ENCODE measurements around the gene FRRS1.
"Not testable (repeated sequence)": the region's sequence is repeated elsewhere in the genome, so short reads cannot be mapped to it uniquely, and the experiment has no call there.

Gene FRRS1

GRCh38 chr1:99759518-99760160 is 6.8 kb downstream of the FRRS1 start:
- Mint-ChIP-seq H3K36me3 (ENCODE audit: insufficient read depth) (no peaks in the 10 kb centered on the region), H3K9me3 (no peaks in the 10 kb centered on the region), H3K4me3 (no peak overlapping the region), H3K27ac (ENCODE audit: low read depth) (no peak overlapping the region), H3K4me1 (no peaks in the 10 kb centered on the region), H3K27me3 (no peaks in the 10 kb centered on the region)
- DNase-seq (ENCODE audit: low spot score in 2 of 2): no peak
- no peak for ATAC-seq (replicated peaks; ENCODE audit: extremely low read depth, poor library complexity, severe bottlenecking)

GRCh38 chr1:99758686-99759517 is 7.5 kb downstream of the FRRS1 start:
- not testable (repeated sequence) for ATAC-seq (replicated peaks; ENCODE audit: extremely low read depth, poor library complexity, severe bottlenecking); H3K27me3 Mint-ChIP-seq; DNase-seq (ENCODE audit: low spot score in 2 of 2); H3K4me3 Mint-ChIP-seq; H3K36me3 Mint-ChIP-seq (ENCODE audit: insufficient read depth); H3K4me1 Mint-ChIP-seq; H3K27ac Mint-ChIP-seq (ENCODE audit: low read depth); H3K9me3 Mint-ChIP-seq

GRCh38 chr1:99758073-99758511 is 8.3 kb downstream of the FRRS1 start:
- no peaks in the 10 kb centered on the region for H3K9me3 Mint-ChIP-seq
- no peaks in the 10 kb centered on the region for H3K27me3 Mint-ChIP-seq
- ATAC-seq (replicated peaks; ENCODE audit: extremely low read depth, poor library complexity, severe bottlenecking) (no peak), DNase-seq (ENCODE audit: low spot score in 2 of 2) (no peak)
- no peaks in the 10 kb centered on the region for H3K36me3 Mint-ChIP-seq (ENCODE audit: insufficient read depth)
- no peaks in the 10 kb centered on the region for H3K4me1 Mint-ChIP-seq
- H3K27ac Mint-ChIP-seq (ENCODE audit: low read depth): no peak overlapping the region
- H3K4me3 Mint-ChIP-seq: no peak overlapping the region

- no peak for ATAC-seq (replicated peaks; ENCODE audit: extremely low read depth, poor library complexity, severe bottlenecking)
- Mint-ChIP-seq H3K4me1 (no peaks in the 10 kb centered on the region), H3K27me3 (no peaks in the 10 kb centered on the region), H3K4me3 (no peak overlapping the region), H3K36me3 (ENCODE audit: insufficient read depth) (no peaks in the 10 kb centered on the region), H3K27ac (ENCODE audit: low read depth) (no peak overlapping the region), H3K9me3 (no peaks in the 10 kb centered on the region)
- no peak for DNase-seq (ENCODE audit: low spot score in 2 of 2)
Observed at GRCh38 chr1:99756598-99756997, 9.8 kb downstream of the FRRS1 start.

GRCh38 chr1:99755664-99756063 is 10.8 kb downstream of the FRRS1 start:
- no peak overlapping the region for H3K4me3 Mint-ChIP-seq
- ATAC-seq (replicated peaks; ENCODE audit: extremely low read depth, poor library complexity, severe bottlenecking): no peak
- no peaks in the 10 kb centered on the region for H3K9me3 Mint-ChIP-seq
- no peaks in the 10 kb centered on the region for H3K4me1 Mint-ChIP-seq
- no peak overlapping the region for H3K27ac Mint-ChIP-seq (ENCODE audit: low read depth)
- H3K36me3 Mint-ChIP-seq (ENCODE audit: insufficient read depth): no peaks in the 10 kb centered on the region
- no peaks in the 10 kb centered on the region for H3K27me3 Mint-ChIP-seq
- DNase-seq (ENCODE audit: low spot score in 2 of 2): no peak

- H3K27me3 Mint-ChIP-seq: no peaks in the 10 kb centered on the region
- no peak for ATAC-seq (replicated peaks; ENCODE audit: extremely low read depth, poor library complexity, severe bottlenecking)
Observed at GRCh38 chr1:99754697-99755096, 11.7 kb downstream of the FRRS1 start.

GRCh38 chr1:99754055-99754626 is 12.3 kb downstream of the FRRS1 start:
- Mint-ChIP-seq H3K27ac (ENCODE audit: low read depth) (no peak overlapping the region), H3K9me3 (no peaks in the 10 kb centered on the region), H3K27me3 (no peaks in the 10 kb centered on the region), H3K4me3 (no peak overlapping the region), H3K4me1 (no peaks in the 10 kb centered on the region), H3K36me3 (ENCODE audit: insufficient read depth) (no peaks in the 10 kb centered on the region)
- ATAC-seq (replicated peaks; ENCODE audit: extremely low read depth, poor library complexity, severe bottlenecking) (no peak), DNase-seq (ENCODE audit: low spot score in 2 of 2) (no peak)

More at GRCh38 chr1:99754697-99755096, 11.7 kb downstream of the FRRS1 start:
- Mint-ChIP-seq H3K36me3 (ENCODE audit: insufficient read depth) (no peaks in the 10 kb centered on the region), H3K4me1 (no peaks in the 10 kb centered on the region), H3K27ac (ENCODE audit: low read depth) (no peak overlapping the region), H3K9me3 (no peaks in the 10 kb centered on the region), H3K4me3 (no peak overlapping the region)
- no peak for DNase-seq (ENCODE audit: low spot score in 2 of 2)

GRCh38 chr1:99751877-99752504 is 14.4 kb downstream of the FRRS1 start:
- ATAC-seq (replicated peaks; ENCODE audit: extremely low read depth, poor library complexity, severe bottlenecking) (no peak), DNase-seq (ENCODE audit: low spot score in 2 of 2) (no peak)
- Mint-ChIP-seq H3K36me3 (ENCODE audit: insufficient read depth) (no peaks in the 10 kb centered on the region), H3K9me3 (no peaks in the 10 kb centered on the region), H3K4me3 (no peak overlapping the region), H3K27me3 (no peaks in the 10 kb centered on the region), H3K4me1 (no peaks in the 10 kb centered on the region), H3K27ac (ENCODE audit: low read depth) (no peak overlapping the region)

- Mint-ChIP-seq H3K27ac (ENCODE audit: low read depth) (no peak overlapping the region), H3K9me3 (no peaks in the 10 kb centered on the region), H3K36me3 (ENCODE audit: insufficient read depth) (no peaks in the 10 kb centered on the region), H3K4me3 (no peak overlapping the region), H3K27me3 (no peaks in the 10 kb centered on the region), H3K4me1 (no peaks in the 10 kb centered on the region)
- DNase-seq (ENCODE audit: low spot score in 2 of 2) (no peak), ATAC-seq (replicated peaks; ENCODE audit: extremely low read depth, poor library complexity, severe bottlenecking) (no peak)
Observed at GRCh38 chr1:99749504-99750347, 16.7 kb downstream of the FRRS1 start.

- no peak overlapping the region for H3K27ac Mint-ChIP-seq (ENCODE audit: low read depth)
- no peaks in the 10 kb centered on the region for H3K9me3 Mint-ChIP-seq
- no peaks in the 10 kb centered on the region for H3K27me3 Mint-ChIP-seq
- no peaks in the 10 kb centered on the region for H3K36me3 Mint-ChIP-seq (ENCODE audit: insufficient read depth)
- no peak overlapping the region for H3K4me3 Mint-ChIP-seq
- ATAC-seq (replicated peaks; ENCODE audit: extremely low read depth, poor library complexity, severe bottlenecking) (no peak), DNase-seq (ENCODE audit: low spot score in 2 of 2) (no peak)
- no peaks in the 10 kb centered on the region for H3K4me1 Mint-ChIP-seq
Observed at GRCh38 chr1:99748419-99748818, 18.0 kb downstream of the FRRS1 start.

- ATAC-seq (replicated peaks; ENCODE audit: extremely low read depth, poor library complexity, severe bottlenecking) (no peak), DNase-seq (ENCODE audit: low spot score in 2 of 2) (no peak)
- Mint-ChIP-seq H3K4me3 (no peak overlapping the region), H3K36me3 (ENCODE audit: insufficient read depth) (no peaks in the 10 kb centered on the region), H3K9me3 (no peaks in the 10 kb centered on the region), H3K4me1 (no peaks in the 10 kb centered on the region), H3K27ac (ENCODE audit: low read depth) (no peak overlapping the region), H3K27me3 (no peaks in the 10 kb centered on the region)
Observed at GRCh38 chr1:99745684-99746083, 20.8 kb downstream of the FRRS1 start.

- Mint-ChIP-seq H3K4me3 (no peak overlapping the region), H3K27me3 (no peaks in the 10 kb centered on the region), H3K4me1 (no peaks in the 10 kb centered on the region), H3K36me3 (ENCODE audit: insufficient read depth) (no peaks in the 10 kb centered on the region), H3K9me3 (no peaks in the 10 kb centered on the region), H3K27ac (ENCODE audit: low read depth) (no peak overlapping the region)
- DNase-seq (ENCODE audit: low spot score in 2 of 2): no peak
- no peak for ATAC-seq (replicated peaks; ENCODE audit: extremely low read depth, poor library complexity, severe bottlenecking)
Observed at GRCh38 chr1:99745061-99745460, 21.4 kb downstream of the FRRS1 start.

Measured in central memory CD8-positive, alpha-beta T cell (primary cell).